Omental fat pad (tissue), 4 donors: Measurements from ENCODE around the gene MICAL2. TPM values are rescaled to one million over a fixed set of nuclear protein-coding genes. Genes with fewer than 3 reads are reported as not detected.

Experiments used
- ATAC-seq: fragments of 150-250 bp; one replicate; pipeline ENCODE4 v1.9.1; 2016; ENCODE audit warnings: mild to moderate bottlenecking, moderate library complexity; ENCODE audit not compliant: low FRiP score
- DNase-seq: peaks from one replicate; pipeline ENCODE4 v3.0.0-alpha.2; 2019; ENCODE audit warnings: low spot score
- total RNA-seq, 4 donors: library from RNA; depleted of rRNA; stranded (reverse); fragments of >200 nt; gene quantifications; one replicate each; pipeline ENCODE4 v1.1.0, GENCODE V29; 2016
- TF ChIP-seq, protein P1 (sequence below), 3 donors: fragments of 450-650 bp; IDR thresholded peaks; one replicate each; pipeline ENCODE4 v1.5.1; 2016 to 2017; ENCODE audit warnings: antibody characterized with exemption in 3 of 3, mild to moderate bottlenecking in 3 of 3, moderate library complexity in 2 of 3

MICAL2 gene
- total RNA-seq, 4 donors from 2014 or later, result 34.3 to 143 (median 57.0) TPM

DNA sequence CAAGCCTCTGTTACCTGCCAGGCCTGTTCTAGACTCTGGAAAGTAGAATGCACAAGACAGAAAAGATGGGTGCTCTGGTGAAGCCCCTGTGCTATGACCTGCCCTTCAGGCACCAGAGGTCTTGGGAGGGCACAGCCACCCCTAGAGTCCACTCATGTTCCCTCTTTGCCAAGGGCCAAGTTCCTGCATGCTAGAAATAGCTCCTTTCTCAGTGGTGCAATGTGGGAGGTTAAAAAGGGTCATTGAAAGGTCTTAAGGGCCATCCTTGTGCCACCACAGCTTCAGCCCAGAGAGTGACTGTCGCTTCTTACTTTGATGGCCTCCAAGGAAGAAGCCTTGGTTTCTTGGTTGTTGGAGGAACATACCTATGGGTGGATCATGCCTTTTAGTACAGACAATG is 182.4 kb downstream of the MICAL2 start:
- ATAC-seq (no peak), DNase-seq (no peak)
- TF ChIP-seq, protein P1, sequence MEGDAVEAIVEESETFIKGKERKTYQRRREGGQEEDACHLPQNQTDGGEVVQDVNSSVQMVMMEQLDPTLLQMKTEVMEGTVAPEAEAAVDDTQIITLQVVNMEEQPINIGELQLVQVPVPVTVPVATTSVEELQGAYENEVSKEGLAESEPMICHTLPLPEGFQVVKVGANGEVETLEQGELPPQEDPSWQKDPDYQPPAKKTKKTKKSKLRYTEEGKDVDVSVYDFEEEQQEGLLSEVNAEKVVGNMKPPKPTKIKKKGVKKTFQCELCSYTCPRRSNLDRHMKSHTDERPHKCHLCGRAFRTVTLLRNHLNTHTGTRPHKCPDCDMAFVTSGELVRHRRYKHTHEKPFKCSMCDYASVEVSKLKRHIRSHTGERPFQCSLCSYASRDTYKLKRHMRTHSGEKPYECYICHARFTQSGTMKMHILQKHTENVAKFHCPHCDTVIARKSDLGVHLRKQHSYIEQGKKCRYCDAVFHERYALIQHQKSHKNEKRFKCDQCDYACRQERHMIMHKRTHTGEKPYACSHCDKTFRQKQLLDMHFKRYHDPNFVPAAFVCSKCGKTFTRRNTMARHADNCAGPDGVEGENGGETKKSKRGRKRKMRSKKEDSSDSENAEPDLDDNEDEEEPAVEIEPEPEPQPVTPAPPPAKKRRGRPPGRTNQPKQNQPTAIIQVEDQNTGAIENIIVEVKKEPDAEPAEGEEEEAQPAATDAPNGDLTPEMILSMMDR (IDR thresholded peaks at IDR 0.05), result no peak

DNA sequence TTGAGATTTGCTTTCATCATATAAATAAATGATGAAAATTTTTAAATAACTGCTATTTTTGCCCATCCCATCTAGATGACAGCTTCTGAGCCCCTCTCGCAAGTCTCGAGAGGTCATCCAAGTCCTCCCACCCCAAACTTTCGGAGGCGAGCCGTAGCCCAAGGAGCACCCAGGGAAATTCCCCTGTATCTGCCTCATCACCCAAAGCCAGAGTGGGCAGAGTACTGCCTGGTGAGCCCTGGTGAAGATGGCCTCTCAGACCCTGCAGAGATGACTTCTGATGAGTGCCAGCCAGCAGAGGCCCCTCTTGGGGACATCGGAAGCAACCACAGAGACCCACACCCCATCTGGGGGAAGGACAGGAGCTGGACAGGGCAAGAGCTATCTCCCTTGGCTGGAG is 183.1 kb downstream of the MICAL2 start:
- ATAC-seq (no peak), DNase-seq (no peak)
- TF ChIP-seq, protein P1 (IDR thresholded peaks at IDR 0.05), result no peak

DNA sequence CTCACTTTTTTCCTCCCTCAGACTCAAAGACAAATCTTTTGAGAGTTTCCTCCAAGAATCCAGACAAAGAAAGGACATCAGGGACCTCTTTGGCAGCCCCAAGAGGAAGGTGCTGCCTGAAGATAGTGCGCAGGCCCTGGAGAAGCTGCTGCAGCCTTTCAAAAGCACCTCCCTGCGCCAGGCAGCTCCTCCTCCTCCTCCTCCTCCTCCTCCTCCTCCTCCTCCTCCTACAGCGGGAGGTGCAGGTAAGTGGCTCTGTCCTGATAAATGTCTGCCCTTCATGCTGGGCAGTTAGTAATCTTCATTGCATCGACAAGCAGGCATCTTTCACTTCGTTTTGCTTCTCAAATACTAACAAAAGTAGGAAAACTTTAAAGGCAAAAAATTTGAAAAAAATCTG is 184.2 kb downstream of the MICAL2 start:
- DNase-seq, result no peak
- TF ChIP-seq, protein P1 (IDR thresholded peaks at IDR 0.05), result no peak
- no peak for ATAC-seq

- no peak for DNase-seq
- no peak for ATAC-seq
- TF ChIP-seq, protein P1 (IDR thresholded peaks at IDR 0.05), result no peak
These were observed 185.6 kb downstream of the MICAL2 start for GRCh38 chr11:12295943-12296342.

- no peak for ATAC-seq
- TF ChIP-seq, protein P1 (IDR thresholded peaks at IDR 0.05), result no peak
- no peak for DNase-seq
These were observed 188.2 kb downstream of the MICAL2 start for GRCh38 chr11:12298610-12299009.

DNA sequence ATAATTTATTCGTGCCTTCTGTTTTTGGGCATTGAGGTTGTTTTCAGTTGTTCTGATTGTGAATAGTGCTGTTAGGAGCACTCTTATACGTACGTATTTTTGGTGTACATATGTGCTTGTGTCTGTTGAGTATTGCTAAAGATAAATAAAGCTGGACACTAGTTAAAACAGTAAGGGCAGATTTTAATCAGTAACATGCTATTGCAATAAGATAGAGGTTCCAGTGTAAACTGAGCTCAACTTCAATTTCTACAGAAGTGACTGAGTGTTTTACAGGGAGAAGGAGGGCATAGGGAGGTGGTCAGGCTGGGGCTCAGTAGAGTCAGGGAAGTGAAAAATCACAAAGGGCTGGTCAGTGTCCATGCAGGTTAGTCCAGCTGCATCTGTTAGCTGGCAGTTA is 191.0 kb downstream of the MICAL2 start:
- TF ChIP-seq, protein P1 (IDR thresholded peaks at IDR 0.05), result no peak
- DNase-seq (no peak), ATAC-seq (no peak)

DNA sequence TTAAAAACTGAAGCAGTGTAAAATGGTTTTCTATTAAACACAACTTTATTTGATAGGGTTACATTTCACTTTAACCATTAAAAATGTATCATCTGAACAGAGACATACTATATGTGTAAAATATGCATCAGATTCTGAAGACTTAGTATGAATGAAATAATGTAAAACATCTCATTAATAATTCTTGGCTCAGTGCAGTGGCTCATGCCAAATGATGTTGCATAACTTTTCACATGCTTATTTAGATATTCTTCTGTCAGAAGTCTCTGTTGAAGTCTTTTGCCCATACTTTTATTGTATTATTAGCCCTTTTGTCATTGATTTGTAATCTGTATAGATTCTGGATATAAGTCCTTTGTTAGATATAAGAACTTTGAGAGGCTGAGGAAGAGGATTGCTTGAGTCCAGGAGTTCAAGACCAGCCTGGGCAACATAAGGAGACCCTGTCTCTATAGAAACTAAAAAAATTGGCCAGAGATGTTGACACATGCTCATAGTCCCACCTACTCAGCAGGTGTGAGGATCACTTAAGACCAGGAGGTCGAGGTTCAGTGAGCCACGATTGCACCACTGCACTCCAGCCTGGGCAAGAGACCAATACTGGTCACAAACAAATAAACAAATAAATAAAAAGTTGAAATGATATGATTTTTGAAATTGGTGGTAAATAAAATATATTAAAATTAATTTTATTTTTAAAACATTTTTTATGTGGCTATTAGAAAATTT is 193.2 kb downstream of the MICAL2 start:
- no peak for ATAC-seq

More for the DNA sequence above, 193.2 kb downstream of the MICAL2 start:
- TF ChIP-seq, protein P1 (IDR thresholded peaks at IDR 0.05), result no peak
- DNase-seq, result no peak
